ENCODE data around the gene LCTL.

Gene LCTL

DNA sequence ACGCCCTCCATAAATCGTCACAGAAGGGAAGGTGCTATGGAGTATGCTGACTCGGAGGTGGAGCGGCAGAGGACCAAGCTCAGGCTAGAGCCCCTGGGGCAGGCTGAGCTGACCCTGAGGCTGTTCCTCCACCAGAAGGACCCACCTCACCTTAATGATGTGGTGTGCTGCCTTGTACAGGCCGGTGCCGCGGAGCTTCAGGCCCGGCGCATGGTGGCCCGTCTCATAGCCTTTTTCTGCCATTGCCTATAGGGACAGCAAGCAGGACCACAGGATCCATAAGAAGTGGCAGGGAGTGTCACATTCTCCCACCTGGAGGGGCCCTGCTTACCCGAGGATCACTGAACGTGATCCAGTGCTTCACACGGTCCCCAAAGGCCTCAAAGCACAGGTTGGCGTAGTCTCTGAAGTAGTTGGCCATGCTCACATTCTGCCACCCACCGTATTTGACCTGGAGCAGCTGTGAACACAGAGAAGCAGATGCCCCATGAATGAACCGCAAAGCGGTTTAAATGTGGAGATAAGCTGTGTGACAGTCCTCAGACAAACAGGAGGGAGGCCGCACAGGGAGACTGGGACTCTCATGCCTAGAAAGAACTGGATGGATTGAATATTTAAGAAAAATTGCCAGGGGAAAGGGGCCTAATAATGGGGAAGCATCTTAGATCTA, 4.8 kb downstream of the LCTL start:
- DNase-seq (ENCODE audit: extremely low read depth, low read depth), result no peak
- TF ChIP-seq, protein P1, sequence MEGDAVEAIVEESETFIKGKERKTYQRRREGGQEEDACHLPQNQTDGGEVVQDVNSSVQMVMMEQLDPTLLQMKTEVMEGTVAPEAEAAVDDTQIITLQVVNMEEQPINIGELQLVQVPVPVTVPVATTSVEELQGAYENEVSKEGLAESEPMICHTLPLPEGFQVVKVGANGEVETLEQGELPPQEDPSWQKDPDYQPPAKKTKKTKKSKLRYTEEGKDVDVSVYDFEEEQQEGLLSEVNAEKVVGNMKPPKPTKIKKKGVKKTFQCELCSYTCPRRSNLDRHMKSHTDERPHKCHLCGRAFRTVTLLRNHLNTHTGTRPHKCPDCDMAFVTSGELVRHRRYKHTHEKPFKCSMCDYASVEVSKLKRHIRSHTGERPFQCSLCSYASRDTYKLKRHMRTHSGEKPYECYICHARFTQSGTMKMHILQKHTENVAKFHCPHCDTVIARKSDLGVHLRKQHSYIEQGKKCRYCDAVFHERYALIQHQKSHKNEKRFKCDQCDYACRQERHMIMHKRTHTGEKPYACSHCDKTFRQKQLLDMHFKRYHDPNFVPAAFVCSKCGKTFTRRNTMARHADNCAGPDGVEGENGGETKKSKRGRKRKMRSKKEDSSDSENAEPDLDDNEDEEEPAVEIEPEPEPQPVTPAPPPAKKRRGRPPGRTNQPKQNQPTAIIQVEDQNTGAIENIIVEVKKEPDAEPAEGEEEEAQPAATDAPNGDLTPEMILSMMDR (IDR thresholded peaks at IDR 0.05; ENCODE audit: low read depth, low read length, missing control alignments), result no peak
- no peak overlapping the region for H3K4me3 ChIP-seq (replicated peaks; ENCODE audit: low read depth, low read length)

- TF ChIP-seq, protein P1 (IDR thresholded peaks at IDR 0.05; ENCODE audit: low read depth, low read length, missing control alignments), result no peak
- DNase-seq (ENCODE audit: extremely low read depth, low read depth), result no peak
Observed at GRCh38 chr15:66558271-66558670, 7.5 kb downstream of the LCTL start.

GRCh38 chr15:66555685-66556084, 10.1 kb downstream of the LCTL start:
- no peak overlapping the region for H3K4me3 ChIP-seq (replicated peaks; ENCODE audit: low read depth, low read length)
- TF ChIP-seq, protein P1 (IDR thresholded peaks at IDR 0.05; ENCODE audit: low read depth, low read length, missing control alignments), result no peak
- DNase-seq (ENCODE audit: extremely low read depth, low read depth), result no peak

More at GRCh38 chr15:66558271-66558670, 7.5 kb downstream of the LCTL start:
- H3K4me3 ChIP-seq (replicated peaks; ENCODE audit: low read depth, low read length), result no peak overlapping the region

DNA sequence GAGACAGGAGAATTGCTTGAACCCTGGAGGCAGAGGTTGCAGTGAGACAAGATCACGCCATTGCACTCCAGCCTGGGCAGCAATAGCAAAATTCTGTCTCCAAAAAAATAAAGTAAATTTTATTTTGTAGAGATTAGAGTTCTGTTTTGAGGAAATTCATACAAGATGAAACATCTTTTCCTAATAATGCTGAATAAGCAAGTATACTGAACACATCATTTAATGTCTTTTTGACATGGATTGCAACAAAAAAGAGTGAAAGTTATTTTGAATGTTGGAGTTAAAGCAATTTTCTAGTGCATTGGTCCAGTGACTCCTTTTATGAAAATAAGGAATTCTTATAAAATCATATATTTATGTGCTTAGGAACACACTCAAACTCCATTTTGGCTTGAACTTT, 20.5 kb downstream of the LCTL start:
- H3K4me3 ChIP-seq (replicated peaks; ENCODE audit: low read depth, low read length), result no peak overlapping the region
- TF ChIP-seq, protein P1 (IDR thresholded peaks at IDR 0.05; ENCODE audit: low read depth, low read length, missing control alignments), result no peak
- no peak for DNase-seq (ENCODE audit: extremely low read depth, low read depth)

- H3K4me3 ChIP-seq (replicated peaks; ENCODE audit: low read depth, low read length), result no peak overlapping the region
- TF ChIP-seq, protein P1 (IDR thresholded peaks at IDR 0.05; ENCODE audit: low read depth, low read length, missing control alignments), result no peak
- no peak for DNase-seq (ENCODE audit: extremely low read depth, low read depth)
Observed at GRCh38 chr15:66542896-66543295, 22.9 kb downstream of the LCTL start.

DNA sequence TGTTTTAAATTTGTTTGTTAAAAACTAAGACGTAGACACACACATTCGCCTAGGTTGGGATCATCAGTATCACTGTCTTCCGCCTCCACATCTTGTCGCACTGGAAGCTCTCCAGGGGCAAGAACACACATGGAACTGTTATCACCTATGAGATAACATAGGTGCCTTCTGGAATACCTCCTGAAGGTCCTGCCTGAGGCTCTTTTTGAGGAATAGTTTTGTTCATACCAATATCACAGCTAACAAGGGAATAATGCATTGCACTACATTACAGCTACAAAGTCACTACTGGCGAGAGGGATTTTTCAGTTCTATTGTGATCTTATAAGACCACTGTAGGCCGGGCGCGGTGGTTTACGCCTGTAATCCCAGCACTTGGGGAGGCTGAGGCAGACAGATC, 30.7 kb downstream of the LCTL start:
- TF ChIP-seq, protein P1 (IDR thresholded peaks at IDR 0.05; ENCODE audit: low read depth, low read length, missing control alignments), result no peak
- no peak for DNase-seq (ENCODE audit: extremely low read depth, low read depth)

GRCh38 chr15:66524838-66525237, 41.0 kb downstream of the LCTL start:
- no peak for DNase-seq (ENCODE audit: extremely low read depth, low read depth)
- no peak overlapping the region for H3K4me3 ChIP-seq (replicated peaks; ENCODE audit: low read depth, low read length)
- TF ChIP-seq, protein P1 (IDR thresholded peaks at IDR 0.05; ENCODE audit: low read depth, low read length, missing control alignments), result no peak

More for the DNA sequence above, 30.7 kb downstream of the LCTL start:
- no peak overlapping the region for H3K4me3 ChIP-seq (replicated peaks; ENCODE audit: low read depth, low read length)
